ENCODE measurements around the gene TANGO6. TPM values are rescaled to one million over a fixed set of nuclear protein-coding genes. Genes with fewer than 3 reads are reported as not detected.
A peak's percentile ranks its signal among the peaks of the same experiment; 100 is the strongest.

TANGO6 gene
- polyA plus RNA-seq, 2 of the 4 experiments (the other 2 are of a cell fraction), result 8.1 to 19.5 TPM

DNA sequence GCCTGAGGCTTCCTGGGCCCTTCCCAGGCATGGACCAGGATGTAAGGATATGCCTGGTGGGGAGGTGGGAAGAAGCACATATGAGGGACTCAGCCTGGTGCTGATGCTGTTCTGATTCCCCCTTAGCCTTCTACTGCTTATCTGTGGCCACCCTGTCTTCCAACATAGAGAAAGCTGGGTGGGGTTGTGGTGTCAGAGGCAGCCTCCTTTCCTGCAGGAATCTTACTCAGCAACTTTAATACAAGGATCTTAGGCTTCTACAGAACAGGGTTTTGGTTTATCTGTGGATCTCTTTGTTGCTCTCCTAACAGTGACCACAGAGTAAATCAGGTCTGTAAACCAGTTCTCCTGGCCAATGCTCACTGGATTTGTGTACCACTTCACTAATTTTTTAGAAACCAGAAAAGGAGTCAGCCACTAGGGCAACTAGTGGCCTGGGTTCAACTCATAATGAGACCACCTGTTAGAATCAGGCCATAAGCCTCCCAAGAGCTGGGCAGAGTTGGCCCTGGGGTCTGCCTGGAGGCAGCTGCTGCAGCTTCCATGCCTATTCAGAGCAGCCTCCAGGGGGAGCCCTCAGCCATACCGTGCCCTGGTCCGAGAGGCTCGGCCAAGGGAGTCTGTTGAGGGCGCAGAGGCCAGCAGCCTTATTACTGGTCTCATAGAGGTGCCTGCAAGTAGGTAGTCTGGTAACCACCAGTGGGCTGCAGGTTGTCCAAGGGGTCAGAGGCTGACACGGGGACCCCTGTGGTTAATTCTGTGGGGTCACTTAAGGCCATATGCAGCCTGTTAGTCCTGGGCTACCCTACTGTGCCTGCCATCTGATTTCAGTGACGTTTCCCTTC is 269.2 kb downstream of the TANGO6 start:
- no peak for FAIRE-seq

DNA sequence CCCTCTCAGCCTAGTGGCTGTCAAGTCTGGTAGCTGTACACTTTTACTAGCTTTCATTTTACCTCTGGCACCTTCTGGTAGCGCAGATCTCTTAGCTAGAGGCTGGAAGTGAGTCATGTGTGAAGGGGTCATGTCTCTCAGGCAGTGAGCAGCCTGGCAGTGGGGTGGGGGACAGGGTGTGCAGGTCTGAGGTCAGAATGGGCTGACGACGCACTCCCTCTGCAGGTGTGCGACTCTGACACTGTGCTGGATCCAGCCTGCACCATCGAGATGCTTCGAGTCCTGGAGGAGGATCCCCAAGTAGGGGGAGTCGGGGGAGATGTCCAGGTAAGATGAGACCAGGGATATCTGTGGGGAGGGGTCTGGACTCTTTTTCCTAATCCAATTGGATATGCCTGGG is 269.9 kb downstream of the TANGO6 start:
- Histone ChIP-seq H3K4me1 (peaks cover 5% of the 10 kb centered on the region), H3K4me2 (no peak overlapping the region), H3K27ac (no peak overlapping the region), H3K9me3 (no peaks in the 10 kb centered on the region), H3K4me3 (no peak overlapping the region)
- 94% methylated on average over 7 of the region's 7 CpGs for WGBS (ENCODE audit: missing lambda C conversion rate)
- POLR2A ChIA-PET, result no interaction called here
- no peak for ATAC-seq
- TF ChIP-seq CEBPB (IDR thresholded peaks at IDR 0.05) (no peak), ZSCAN20 (CRISPR knock-in tag; IDR thresholded peaks at IDR 0.05) (no peak), JUNB (IDR thresholded peaks at IDR 0.05) (no peak), EP300 (IDR thresholded peaks at IDR 0.05) (no peak), SMC3 (IDR thresholded peaks at IDR 0.05) (no peak), RAD21 (conservative IDR thresholded peaks at IDR 0.05 in 1 of 2, IDR thresholded peaks at IDR 0.05 in 1 of 2) (no peak)
- CTCF ChIA-PET, result interaction anchor here (0.7 to 24.8 kb wide), 27 partner anchors 11 to 266 kb away, joined by 3 to 503 read pairs (median 4); no protein-coding TSS in a partner anchor
- no peak for DNase-seq (ENCODE audit: low read depth in 1 of 2, low spot score in 1 of 2)
- FAIRE-seq, result no peak

More for the DNA sequence above, 269.2 kb downstream of the TANGO6 start:
- ChIA-PET POLR2A (no interaction called here), CTCF (interaction anchor here (0.5 to 24.8 kb wide), 40 partner anchors 11 to 269 kb away, joined by 3 to 503 read pairs (median 4); partner anchors contain the start of gene TANGO6)
- Histone ChIP-seq H3K4me2 (no peak overlapping the region), H3K9me3 (no peaks in the 10 kb centered on the region), H3K4me1 (peaks cover 12% of the 10 kb centered on the region), H3K27ac (peak overlapping the region in 1 of 2 experiments; percentile 17; a peak in 1 of 6 replicates), H3K4me3 (no peak overlapping the region)
- DNase-seq (ENCODE audit: low read depth in 1 of 2, low spot score in 1 of 2) (peak; percentile 66 to 85), ATAC-seq (peak; percentile 89 to 92)
- WGBS (ENCODE audit: missing lambda C conversion rate), result 30% methylated on average over 2 of the region's 6 CpGs
- peak; percentile 77 for TF ChIP-seq CTCF (IDR thresholded peaks at IDR 0.05)
- TF ChIP-seq KDM1A (IDR thresholded peaks at IDR 0.05; ENCODE audit: low read depth), result no peak
- no peak for TF ChIP-seq CBX8 (IDR thresholded peaks at IDR 0.05)
- TF ChIP-seq RCOR1 (IDR thresholded peaks at IDR 0.05; ENCODE audit: low read depth, low read length), result no peak
- peak; percentile 53 to 55 for TF ChIP-seq RAD21 (conservative IDR thresholded peaks at IDR 0.05 in 1 of 2, IDR thresholded peaks at IDR 0.05 in 1 of 2)
- no peak for TF ChIP-seq CHD4 (IDR thresholded peaks at IDR 0.05; ENCODE audit: borderline replicate concordance)
- TF ChIP-seq SMC3 (IDR thresholded peaks at IDR 0.05), result peak; percentile 66
- no peak for TF ChIP-seq RARB (CRISPR knock-in tag; IDR thresholded peaks at IDR 0.05)
- no peak for TF ChIP-seq HDAC2 (IDR thresholded peaks at IDR 0.05)
- TF ChIP-seq FOSL2 (IDR thresholded peaks at IDR 0.05), result no peak
- TF ChIP-seq FOSL2 (CRISPR knock-in tag; IDR thresholded peaks at IDR 0.05), result no peak
- no peak for TF ChIP-seq NR3C1 (IDR thresholded peaks at IDR 0.05)
- no peak for TF ChIP-seq PHF8 (IDR thresholded peaks at IDR 0.05; ENCODE audit: borderline replicate concordance, low read depth)

DNA sequence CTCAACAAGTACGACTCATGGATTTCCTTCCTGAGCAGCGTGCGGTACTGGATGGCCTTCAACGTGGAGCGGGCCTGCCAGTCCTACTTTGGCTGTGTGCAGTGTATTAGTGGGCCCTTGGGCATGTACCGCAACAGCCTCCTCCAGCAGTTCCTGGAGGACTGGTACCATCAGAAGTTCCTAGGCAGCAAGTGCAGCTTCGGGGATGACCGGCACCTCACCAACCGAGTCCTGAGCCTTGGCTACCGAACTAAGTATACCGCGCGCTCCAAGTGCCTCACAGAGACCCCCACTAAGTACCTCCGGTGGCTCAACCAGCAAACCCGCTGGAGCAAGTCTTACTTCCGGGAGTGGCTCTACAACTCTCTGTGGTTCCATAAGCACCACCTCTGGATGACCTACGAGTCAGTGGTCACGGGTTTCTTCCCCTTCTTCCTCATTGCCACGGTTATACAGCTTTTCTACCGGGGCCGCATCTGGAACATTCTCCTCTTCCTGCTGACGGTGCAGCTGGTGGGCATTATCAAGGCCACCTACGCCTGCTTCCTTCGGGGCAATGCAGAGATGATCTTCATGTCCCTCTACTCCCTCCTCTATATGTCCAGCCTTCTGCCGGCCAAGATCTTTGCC is 271.1 kb downstream of the TANGO6 start:
- WGBS (ENCODE audit: missing lambda C conversion rate), result 96% methylated on average over 25 of the region's 25 CpGs
- DNase-seq (ENCODE audit: low read depth in 1 of 2, low spot score in 1 of 2) (no peak), FAIRE-seq (no peak), ATAC-seq (no peak)
- no peak for TF ChIP-seq TP53 (CRISPR knock-in tag; IDR thresholded peaks at IDR 0.05)
- H3K27ac ChIP-seq, result no peak overlapping the region
- H3K4me1 ChIP-seq, result no peaks in the 10 kb centered on the region
- ChIA-PET CTCF (interaction anchor here (0.6 to 24.8 kb wide), 13 partner anchors 9 to 342 kb away, joined by 3 to 503 read pairs (median 4); partner anchors contain the start of gene HAS3), POLR2A (interaction anchor here (0.5 to 1.6 kb wide), 2 partner anchors 9 to 247 kb away, joined by 5 read pairs; partner anchors contain the start of gene HAS3)
- H3K4me3 ChIP-seq, result no peak overlapping the region
- no peaks in the 10 kb centered on the region for H3K9me3 ChIP-seq
- no peak overlapping the region for H3K4me2 ChIP-seq
